ENCODE results near the gene SH3TC1.

Gene SH3TC1

DNA sequence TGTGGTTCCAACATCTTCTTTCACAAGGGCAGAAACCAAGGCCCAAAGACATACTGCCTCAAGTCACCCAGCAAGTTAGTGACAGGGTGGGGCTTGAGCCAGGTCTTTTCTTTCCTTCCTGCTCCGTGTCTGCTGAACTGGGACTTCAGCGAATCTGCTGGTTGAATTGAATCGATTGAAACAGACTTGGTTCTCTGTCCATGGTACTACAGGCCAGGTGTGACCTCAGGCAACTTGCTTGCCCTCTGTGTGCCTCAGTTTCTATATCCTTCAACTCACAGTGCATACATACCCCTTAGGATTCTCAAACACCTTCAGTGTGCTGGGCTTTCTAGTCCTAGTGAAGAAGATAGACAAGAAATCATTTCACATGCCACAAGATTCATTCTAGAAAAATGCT, 38.5 kb upstream of the SH3TC1 start:
- TF ChIP-seq, protein P1, sequence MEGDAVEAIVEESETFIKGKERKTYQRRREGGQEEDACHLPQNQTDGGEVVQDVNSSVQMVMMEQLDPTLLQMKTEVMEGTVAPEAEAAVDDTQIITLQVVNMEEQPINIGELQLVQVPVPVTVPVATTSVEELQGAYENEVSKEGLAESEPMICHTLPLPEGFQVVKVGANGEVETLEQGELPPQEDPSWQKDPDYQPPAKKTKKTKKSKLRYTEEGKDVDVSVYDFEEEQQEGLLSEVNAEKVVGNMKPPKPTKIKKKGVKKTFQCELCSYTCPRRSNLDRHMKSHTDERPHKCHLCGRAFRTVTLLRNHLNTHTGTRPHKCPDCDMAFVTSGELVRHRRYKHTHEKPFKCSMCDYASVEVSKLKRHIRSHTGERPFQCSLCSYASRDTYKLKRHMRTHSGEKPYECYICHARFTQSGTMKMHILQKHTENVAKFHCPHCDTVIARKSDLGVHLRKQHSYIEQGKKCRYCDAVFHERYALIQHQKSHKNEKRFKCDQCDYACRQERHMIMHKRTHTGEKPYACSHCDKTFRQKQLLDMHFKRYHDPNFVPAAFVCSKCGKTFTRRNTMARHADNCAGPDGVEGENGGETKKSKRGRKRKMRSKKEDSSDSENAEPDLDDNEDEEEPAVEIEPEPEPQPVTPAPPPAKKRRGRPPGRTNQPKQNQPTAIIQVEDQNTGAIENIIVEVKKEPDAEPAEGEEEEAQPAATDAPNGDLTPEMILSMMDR (IDR thresholded peaks at IDR 0.05), result no peak
- Histone ChIP-seq H3K36me3 (no peaks in the 10 kb centered on the region), H3K4me3 (ENCODE audit: low read depth in 1 of 2, low read length in 1 of 2) (no peak overlapping the region), H3K4me1 (ENCODE audit: control insufficient read depth in 1 of 2, insufficient read depth in 1 of 2, low read depth in 1 of 2, low read length in 1 of 2) (peaks cover 15% of the 10 kb centered on the region in 2 experiments), H3K27ac (no peak overlapping the region), H3K9me3 (no peaks in the 10 kb centered on the region), H3K27me3 (peaks cover 86% of the 10 kb centered on the region)

DNA sequence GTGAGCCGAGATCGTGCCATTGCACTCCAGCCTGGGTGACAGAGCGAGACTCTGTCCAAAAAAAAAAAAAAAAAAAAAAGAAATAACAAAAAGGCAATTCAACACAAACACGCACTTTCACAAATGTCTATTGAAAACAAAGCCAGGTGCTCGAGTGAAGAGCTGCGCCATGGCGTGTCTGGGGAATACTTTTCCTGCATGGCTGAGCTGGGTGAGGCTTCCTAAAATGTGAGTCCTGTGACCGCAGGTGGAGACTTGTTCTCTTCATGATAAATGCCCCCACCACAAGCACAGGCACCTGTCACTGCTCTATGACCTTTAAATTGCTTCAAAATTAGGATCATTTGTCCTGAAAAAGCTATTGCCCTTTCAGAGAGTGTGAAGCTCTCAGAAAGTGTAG, 36.5 kb upstream of the SH3TC1 start:
- Histone ChIP-seq H3K27ac (no peak overlapping the region), H3K4me1 (ENCODE audit: control insufficient read depth in 1 of 2, insufficient read depth in 1 of 2, low read depth in 1 of 2, low read length in 1 of 2) (peaks cover 15% of the 10 kb centered on the region in 2 experiments), H3K36me3 (no peaks in the 10 kb centered on the region), H3K27me3 (peaks cover 65% of the 10 kb centered on the region), H3K4me3 (ENCODE audit: low read depth in 1 of 2, low read length in 1 of 2) (no peak overlapping the region), H3K9me3 (no peaks in the 10 kb centered on the region)
- TF ChIP-seq, protein P1 (IDR thresholded peaks at IDR 0.05), result no peak

DNA sequence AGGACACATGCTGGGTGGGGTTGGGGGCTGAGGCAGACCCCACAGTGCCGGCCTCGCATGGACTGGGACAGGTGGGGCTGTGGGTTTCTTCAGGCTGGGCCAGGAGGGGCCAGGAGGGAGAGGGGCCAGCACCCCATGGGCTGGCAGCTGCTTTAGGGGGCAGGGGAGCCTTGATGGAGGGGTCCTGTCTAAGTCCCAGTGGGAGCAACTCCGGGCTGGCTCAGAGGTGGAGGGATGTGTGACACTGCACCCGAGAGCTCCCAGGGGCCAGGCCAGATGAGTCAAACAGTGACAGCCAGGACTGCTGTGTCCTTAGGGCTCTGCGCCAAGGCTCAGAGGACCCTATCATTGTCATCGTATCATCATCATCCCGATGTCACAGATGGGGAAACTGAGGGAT, 36.1 kb upstream of the SH3TC1 start:
- no peak overlapping the region for H3K27ac ChIP-seq
- TF ChIP-seq, protein P1 (IDR thresholded peaks at IDR 0.05), result no peak
- peaks cover 13 to 14% of the 10 kb centered on the region in 2 experiments for H3K4me1 ChIP-seq (ENCODE audit: control insufficient read depth in 1 of 2, insufficient read depth in 1 of 2, low read depth in 1 of 2, low read length in 1 of 2)
- H3K36me3 ChIP-seq, result no peaks in the 10 kb centered on the region
- peaks cover 61% of the 10 kb centered on the region for H3K27me3 ChIP-seq
- no peak overlapping the region for H3K4me3 ChIP-seq (ENCODE audit: low read depth in 1 of 2, low read length in 1 of 2)
- no peaks in the 10 kb centered on the region for H3K9me3 ChIP-seq

DNA sequence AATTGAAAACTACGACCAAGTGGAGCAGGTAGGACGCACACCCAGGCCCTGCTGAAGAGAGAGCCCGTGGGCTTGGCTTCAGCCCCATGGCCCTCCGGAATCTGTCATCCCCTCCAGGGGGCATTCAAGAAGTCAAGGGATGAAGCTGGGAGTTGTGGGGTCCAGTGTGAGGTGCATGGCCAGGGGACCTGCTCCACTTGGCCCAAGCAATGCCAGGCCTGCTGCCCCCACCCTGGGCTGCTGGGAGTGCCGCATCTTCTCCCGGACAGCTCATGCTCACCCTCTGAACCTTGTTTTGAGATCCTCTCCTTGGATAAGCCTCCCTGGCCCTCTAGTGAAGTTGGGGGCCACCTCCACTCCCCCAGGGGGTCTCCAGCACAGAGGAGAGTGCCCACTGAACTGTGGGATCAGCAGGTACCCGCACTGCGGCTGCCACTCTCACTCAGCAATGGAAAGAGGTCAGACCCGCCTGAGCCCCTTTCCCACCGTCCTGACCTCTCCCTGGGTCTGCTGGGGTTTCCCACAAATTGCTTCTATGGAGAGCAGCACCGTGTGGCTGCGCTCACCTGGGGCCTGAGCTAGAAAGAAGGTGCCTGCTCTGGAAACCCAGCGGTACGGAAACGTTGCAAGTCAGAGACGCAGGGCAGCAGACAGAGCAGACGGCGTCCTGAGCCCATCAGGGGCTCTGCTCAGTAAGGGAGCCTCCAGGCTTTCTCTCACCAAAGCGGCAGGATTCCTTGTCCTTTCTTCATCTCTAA, 35.5 kb upstream of the SH3TC1 start:
- H3K9me3 ChIP-seq, result peaks cover 3% of the 10 kb centered on the region
- no peak overlapping the region for H3K4me3 ChIP-seq (ENCODE audit: low read depth in 1 of 2, low read length in 1 of 2)
- H3K27ac ChIP-seq, result no peak overlapping the region
- H3K36me3 ChIP-seq, result no peaks in the 10 kb centered on the region
- TF ChIP-seq, protein P1 (IDR thresholded peaks at IDR 0.05), result no peak
- peaks cover 56% of the 10 kb centered on the region for H3K27me3 ChIP-seq
- H3K4me1 ChIP-seq (ENCODE audit: control insufficient read depth in 1 of 2, insufficient read depth in 1 of 2, low read depth in 1 of 2, low read length in 1 of 2), result peaks cover 8% of the 10 kb centered on the region in 2 experiments

DNA sequence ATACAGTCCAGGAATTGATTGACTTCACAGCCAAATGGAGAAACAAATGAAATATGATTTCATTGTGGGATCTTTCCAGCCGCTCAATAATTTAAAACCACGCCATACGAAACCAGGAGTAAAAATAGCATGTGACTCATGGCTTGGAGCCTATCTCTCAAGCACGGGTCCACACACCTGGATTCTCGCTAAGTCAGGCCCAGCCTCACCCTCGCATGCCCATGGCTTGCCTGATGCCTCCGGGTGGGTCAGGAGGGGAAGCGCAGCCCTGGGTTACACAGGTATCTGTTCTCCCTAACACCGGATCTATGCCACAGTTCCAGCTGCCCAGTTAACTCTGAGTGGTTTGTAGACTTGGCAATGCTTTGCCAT, 34.9 kb upstream of the SH3TC1 start:
- peaks cover 7% of the 10 kb centered on the region for H3K9me3 ChIP-seq
- H3K4me1 ChIP-seq (ENCODE audit: control insufficient read depth in 1 of 2, insufficient read depth in 1 of 2, low read depth in 1 of 2, low read length in 1 of 2), result peaks cover 4% of the 10 kb centered on the region in 2 experiments
- TF ChIP-seq, protein P1 (IDR thresholded peaks at IDR 0.05), result no peak
- no peak overlapping the region for H3K4me3 ChIP-seq (ENCODE audit: low read depth in 1 of 2, low read length in 1 of 2)
- H3K36me3 ChIP-seq, result no peaks in the 10 kb centered on the region
- H3K27me3 ChIP-seq, result peaks cover 50% of the 10 kb centered on the region
- H3K27ac ChIP-seq, result no peak overlapping the region
